Left lung (tissue), 10 donors: ENCODE data around the gene TBXAS1. TPM values are rescaled to one million over a fixed set of nuclear protein-coding genes. Genes with fewer than 3 reads are reported as not detected.

Experiments
- ATAC-seq: fragments of 200-7000 bp; cut with Tn5 transposase; one replicate; pipeline ENCODE4 v1.9.1; 2020; ENCODE audit warnings: moderate library complexity
- DNase-seq, 4 donors: peaks; one replicate each; pipeline ENCODE4 v3.0.0-alpha.2; 2013 to 2020
- H3K27ac ChIP-seq, 2 donors: fragments of 200-600 bp; sonication (generic) in 1 of 2; one replicate each; pipeline versions ENCODE4 v1.5.0 to v1.8.0; 2020 to 2021
- H3K27me3 ChIP-seq, 2 donors: fragments of 200-600 bp; sonication (generic) in 1 of 2; one replicate each; pipeline versions ENCODE4 v1.5.0 to v1.8.0; 2020 to 2021
- H3K36me3 ChIP-seq, 2 donors: fragments of 200-600 bp; sonication (generic) in 1 of 2; one replicate each; pipeline versions ENCODE4 v1.5.0 to v1.8.0; 2020 to 2021
- H3K4me1 ChIP-seq, 2 donors: fragments of 200-600 bp; one replicate each; pipeline ENCODE4 v1.8.0; 2021
- H3K4me3 ChIP-seq, 2 donors: fragments of 200-600 bp; sonication (generic) in 1 of 2; one replicate each; pipeline versions ENCODE4 v1.5.0 to v1.8.0; 2020 to 2021; ENCODE audit warnings: mild to moderate bottlenecking in 1 of 2
- H3K9me3 ChIP-seq, 2 donors: fragments of 200-600 bp; sonication (generic) in 1 of 2; one replicate each; pipeline versions ENCODE4 v1.5.0 to v1.8.0; 2020 to 2021
- CTCF ChIP-seq, 2 donors: fragments of 200-600 bp; sonication (generic) in 1 of 2; IDR thresholded peaks; one replicate each; pipeline versions ENCODE4 v1.5.0 to v1.8.0; 2021; ENCODE audit warnings: antibody characterized with exemption in 2 of 2
- intact Hi-C, 2 donors: fragments of 100-400 bp; cut with DNase I; formaldehyde crosslinking; loops; one replicate each; pipeline versions ENCODE4 v1.11.2 to v1.14.2; 2022
- polyA plus RNA-seq, 6 donors: library from polyadenylated mRNA; unstranded; fragments of 120-200 nt; gene quantifications; one replicate each; pipeline ENCODE4 v1.2.1, GENCODE V29; 2013; ENCODE audit not compliant: insufficient read length in 6 of 6
- total RNA-seq, 2 donors: library from RNA; stranded (reverse); fragmentation: NEBNext Ultra II Directional; extraction: Animal tissue kit (Norgen Biotek cat#: 25700); gene quantifications; one replicate each; pipeline ENCODE4 v1.2.1, GENCODE V29; 2021
- donor health status: DM: no; HTN: yes; CAD: no.
- donor health status: DM: no; HTN: no; CAD: no.

The TBXAS1 gene
- total and polyA plus RNA-seq, 8 donors, result 8.2 to 103 (median 9.6) TPM

GRCh38 chr7:139946533-139946932 is 117.5 kb downstream of the TBXAS1 start:
- no peak for TF ChIP-seq CTCF (IDR thresholded peaks at IDR 0.05)
- H3K9me3 ChIP-seq, result no peaks in the 10 kb centered on the region
- intact Hi-C loops, result no loop called here
- ATAC-seq (no peak), DNase-seq (no peak)
- no peak overlapping the region for H3K4me3 ChIP-seq
- H3K4me1 ChIP-seq, result peaks cover 0 to 3% of the 10 kb centered on the region in 2 donors
- H3K27ac ChIP-seq, result no peak overlapping the region
- H3K36me3 ChIP-seq, result peaks cover 0 to 20% of the 10 kb centered on the region in 2 donors
- no peaks in the 10 kb centered on the region for H3K27me3 ChIP-seq

GRCh38 chr7:139947021-139947420 is 118.0 kb downstream of the TBXAS1 start:
- Histone ChIP-seq H3K9me3 (no peaks in the 10 kb centered on the region), H3K27ac (no peak overlapping the region), H3K4me1 (peaks cover 0 to 3% of the 10 kb centered on the region in 2 donors), H3K36me3 (peaks cover 0 to 20% of the 10 kb centered on the region in 2 donors), H3K4me3 (no peak overlapping the region), H3K27me3 (no peaks in the 10 kb centered on the region)
- no peak for TF ChIP-seq CTCF (IDR thresholded peaks at IDR 0.05)
- no peak for DNase-seq
- intact Hi-C loops, result no loop called here
- ATAC-seq, result no peak

- no peaks in the 10 kb centered on the region for H3K9me3 ChIP-seq
- no peaks in the 10 kb centered on the region for H3K4me1 ChIP-seq
- H3K36me3 ChIP-seq, result peaks cover 0 to 13% of the 10 kb centered on the region in 2 donors
- TF ChIP-seq CTCF (IDR thresholded peaks at IDR 0.05), result no peak
- no peaks in the 10 kb centered on the region for H3K27me3 ChIP-seq
- intact Hi-C loops, result no loop called here
- no peak for DNase-seq
- H3K4me3 ChIP-seq, result no peak overlapping the region
- no peak for ATAC-seq
- no peak overlapping the region for H3K27ac ChIP-seq
These were observed 119.1 kb downstream of the TBXAS1 start for GRCh38 chr7:139948167-139948566.

- Histone ChIP-seq H3K27me3 (no peaks in the 10 kb centered on the region), H3K4me3 (no peak overlapping the region), H3K9me3 (no peaks in the 10 kb centered on the region), H3K4me1 (no peaks in the 10 kb centered on the region), H3K36me3 (peaks cover 0 to 12% of the 10 kb centered on the region in 2 donors), H3K27ac (no peak overlapping the region)
- ATAC-seq, result no peak
- intact Hi-C loops, result no loop called here
- TF ChIP-seq CTCF (IDR thresholded peaks at IDR 0.05), result no peak
- no peak for DNase-seq
These were observed 119.7 kb downstream of the TBXAS1 start for GRCh38 chr7:139948587-139949335.

GRCh38 chr7:139949629-139950028 is 120.6 kb downstream of the TBXAS1 start:
- DNase-seq (no peak), ATAC-seq (no peak)
- Histone ChIP-seq H3K4me3 (no peak overlapping the region), H3K27ac (no peak overlapping the region), H3K27me3 (no peaks in the 10 kb centered on the region), H3K9me3 (no peaks in the 10 kb centered on the region), H3K36me3 (peaks cover 0 to 12% of the 10 kb centered on the region in 2 donors), H3K4me1 (no peaks in the 10 kb centered on the region)
- TF ChIP-seq CTCF (IDR thresholded peaks at IDR 0.05), result no peak
- intact Hi-C loops, result no loop called here
